ENCODE data around the gene TESMIN.

TESMIN gene

GRCh38 chr11:68759991-68760390 is 8.7 kb upstream of the TESMIN start:
- DNase-seq: no peak

- DNase-seq: no peak
Measured at GRCh38 chr11:68757711-68758110, 6.4 kb upstream of the TESMIN start.

GRCh38 chr11:68756171-68756766 is 4.9 kb upstream of the TESMIN start:
- DNase-seq: no peak

DNA sequence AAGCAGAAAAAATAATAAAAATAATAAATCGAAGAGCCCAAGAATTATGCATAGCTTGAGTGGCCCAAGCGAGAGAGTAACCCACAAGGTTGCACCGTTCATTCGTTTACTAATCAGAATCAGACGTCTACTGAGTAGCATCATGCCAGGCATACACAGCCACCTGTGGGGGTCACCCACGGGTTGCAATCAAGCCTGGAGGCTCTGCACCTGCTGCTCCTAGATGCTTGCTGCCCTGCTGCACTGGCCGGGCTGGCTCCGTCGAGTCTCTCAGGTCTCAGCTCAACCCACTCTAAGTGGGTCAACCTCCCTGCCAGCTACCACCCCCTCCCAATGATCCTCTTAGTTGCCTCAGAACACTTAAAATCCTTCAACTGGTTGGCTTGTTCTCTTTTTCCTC is 2.0 kb upstream of the TESMIN start:
- no peak for DNase-seq

DNA sequence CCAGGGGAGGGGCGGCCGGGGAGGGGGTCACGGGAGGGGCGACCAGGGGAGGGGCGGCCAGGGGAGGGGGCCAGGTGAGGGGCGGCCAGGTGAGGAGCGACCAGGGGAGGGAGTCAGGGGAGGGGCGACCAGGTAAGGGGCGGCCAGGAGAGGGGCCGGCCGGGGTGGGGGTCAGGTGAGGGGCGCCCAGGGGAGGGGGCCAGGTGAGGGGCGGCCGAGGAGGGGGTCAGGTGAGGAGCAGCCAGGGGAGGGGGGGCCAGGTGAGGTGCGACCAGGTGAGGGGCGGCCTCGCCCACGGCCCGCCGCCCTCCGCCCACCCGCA is 355 bp downstream of the TESMIN start:
- no peak for DNase-seq

DNA sequence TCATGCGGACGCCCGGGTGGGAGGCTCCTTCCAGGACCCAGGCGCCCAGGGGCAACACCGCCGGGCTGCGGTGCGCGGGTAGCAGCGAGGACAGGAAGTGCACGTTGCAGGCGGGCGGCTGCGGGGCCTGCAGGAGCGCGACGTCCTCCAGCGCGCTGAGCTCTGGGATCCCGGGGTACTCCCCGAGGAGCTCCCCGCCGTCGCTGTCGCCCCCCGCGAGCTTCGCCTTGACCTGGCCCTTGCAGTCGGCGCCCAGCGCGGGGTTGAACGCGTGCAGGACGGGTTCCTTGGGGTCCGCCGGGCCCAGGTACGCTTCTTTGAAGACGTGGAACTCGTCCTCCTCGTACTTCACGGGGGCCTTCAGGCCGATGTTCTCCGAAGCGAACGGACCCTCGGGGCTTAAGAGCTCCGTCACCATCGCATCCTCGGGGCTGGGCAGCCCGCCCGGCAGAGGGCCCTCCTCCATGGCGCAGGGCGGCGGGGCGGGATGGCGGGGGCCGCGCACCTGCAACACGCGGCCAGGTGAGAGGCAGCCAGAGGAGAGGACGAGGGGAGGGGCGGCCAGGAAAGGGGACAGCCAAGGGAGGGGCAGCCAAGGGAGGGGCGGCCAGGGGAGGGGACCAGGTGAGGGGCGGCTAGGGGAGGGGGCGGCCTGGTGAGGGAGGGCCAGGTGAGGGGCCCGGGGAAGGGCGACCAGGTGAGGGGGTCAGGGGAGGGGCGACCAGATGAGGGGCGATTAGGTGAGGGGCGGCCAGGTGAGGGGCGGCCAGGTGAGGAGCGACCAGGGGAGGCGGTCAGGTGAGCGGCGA is 921 bp downstream of the TESMIN start:
- DNase-seq: no peak

GRCh38 chr11:68749229-68750123 is 1.8 kb downstream of the TESMIN start:
- DNase-seq: no peak

DNA sequence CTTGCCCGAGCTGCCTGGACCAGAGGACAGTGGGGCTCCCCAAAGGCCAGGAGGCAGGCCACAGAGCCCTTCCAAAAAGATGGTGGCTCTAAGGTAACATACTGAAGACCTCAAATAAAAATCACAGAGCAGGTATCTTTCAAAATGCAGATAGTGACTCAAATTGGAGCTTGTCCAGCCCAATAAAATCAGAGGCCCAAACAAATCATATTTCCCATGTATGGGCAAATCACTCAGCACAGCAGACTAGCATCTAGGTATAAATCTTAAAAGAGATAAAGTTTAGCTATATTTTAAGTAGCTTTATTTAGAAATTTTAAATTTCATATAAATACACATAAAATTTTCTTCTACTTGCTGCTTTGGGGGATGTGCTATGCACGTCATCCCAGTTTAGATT is 3.3 kb downstream of the TESMIN start:
- no peak for DNase-seq

DNA sequence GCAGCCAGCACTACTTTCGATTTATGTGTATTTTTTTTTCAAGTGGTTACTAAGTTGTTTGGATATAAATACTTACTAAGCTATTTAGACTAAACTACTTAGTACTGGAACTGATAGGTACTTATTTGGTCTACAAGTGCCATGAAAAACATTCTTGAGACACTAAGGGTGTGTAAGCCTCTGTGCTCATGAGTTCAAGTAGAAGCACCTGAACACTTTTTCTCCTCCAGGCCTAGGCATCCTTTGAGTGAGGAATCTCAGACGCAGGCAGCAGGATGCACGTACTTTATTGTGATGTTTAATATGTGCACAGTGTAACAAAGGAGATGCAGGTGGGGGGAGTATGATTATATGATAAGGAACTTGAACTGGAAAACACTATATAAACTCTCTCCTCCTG is 7.8 kb downstream of the TESMIN start:
- no peak for DNase-seq

- no peak for DNase-seq
Measured at GRCh38 chr11:68741463-68741862, 9.9 kb downstream of the TESMIN start.

- DNase-seq: no peak
Measured at GRCh38 chr11:68735646-68736045, 15.7 kb downstream of the TESMIN start.

DNA sequence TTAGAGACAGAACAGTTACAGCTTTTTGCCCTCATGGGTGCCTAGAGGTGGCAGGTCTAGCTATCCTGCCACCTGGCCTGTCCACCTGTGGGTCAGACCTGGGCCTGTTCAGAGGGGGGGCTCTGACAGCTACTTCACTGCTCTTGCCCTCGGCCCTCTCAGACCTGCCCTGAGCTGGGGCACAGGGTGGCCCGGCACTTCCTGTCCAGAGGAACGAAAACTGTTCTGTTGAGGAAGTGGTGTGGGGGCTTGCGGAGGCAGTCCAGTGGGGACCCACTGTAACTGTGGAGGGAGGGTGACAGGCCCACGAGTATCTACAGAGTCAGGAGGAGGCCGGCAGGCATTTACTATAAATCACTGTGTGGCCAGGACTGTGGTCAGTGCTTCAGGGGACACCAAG is 16.2 kb downstream of the TESMIN start:
- DNase-seq: no peak

- DNase-seq: no peak
Measured at GRCh38 chr11:68734111-68734510, 17.2 kb downstream of the TESMIN start.

GRCh38 chr11:68727783-68728182 is 23.5 kb downstream of the TESMIN start:
- DNase-seq: no peak

- DNase-seq: no peak
Measured at GRCh38 chr11:68724293-68724692, 27.0 kb downstream of the TESMIN start.

GRCh38 chr11:68722143-68722542 is 29.2 kb downstream of the TESMIN start:
- DNase-seq: no peak

DNA sequence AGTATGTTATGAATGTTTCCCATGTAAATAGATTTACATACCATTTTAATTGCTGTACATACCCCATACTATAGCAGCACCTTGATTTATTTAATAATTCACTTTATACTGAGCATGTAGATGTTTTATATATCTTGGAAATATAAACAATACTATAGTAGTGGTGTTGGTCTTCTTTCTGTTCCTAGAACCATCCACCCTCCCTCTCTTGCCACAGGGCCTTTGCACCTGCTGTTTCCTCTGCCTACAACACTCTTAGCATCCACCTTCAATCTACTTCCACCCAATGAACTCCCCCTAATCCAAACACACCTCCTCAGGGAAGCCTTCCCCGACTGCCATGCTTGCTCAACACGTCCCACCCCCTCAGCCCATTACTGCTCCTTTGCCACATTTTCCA is 30.2 kb downstream of the TESMIN start:
- DNase-seq: no peak

GRCh38 chr11:68715456-68716122 is 35.7 kb downstream of the TESMIN start:
- no peak for DNase-seq

DNA sequence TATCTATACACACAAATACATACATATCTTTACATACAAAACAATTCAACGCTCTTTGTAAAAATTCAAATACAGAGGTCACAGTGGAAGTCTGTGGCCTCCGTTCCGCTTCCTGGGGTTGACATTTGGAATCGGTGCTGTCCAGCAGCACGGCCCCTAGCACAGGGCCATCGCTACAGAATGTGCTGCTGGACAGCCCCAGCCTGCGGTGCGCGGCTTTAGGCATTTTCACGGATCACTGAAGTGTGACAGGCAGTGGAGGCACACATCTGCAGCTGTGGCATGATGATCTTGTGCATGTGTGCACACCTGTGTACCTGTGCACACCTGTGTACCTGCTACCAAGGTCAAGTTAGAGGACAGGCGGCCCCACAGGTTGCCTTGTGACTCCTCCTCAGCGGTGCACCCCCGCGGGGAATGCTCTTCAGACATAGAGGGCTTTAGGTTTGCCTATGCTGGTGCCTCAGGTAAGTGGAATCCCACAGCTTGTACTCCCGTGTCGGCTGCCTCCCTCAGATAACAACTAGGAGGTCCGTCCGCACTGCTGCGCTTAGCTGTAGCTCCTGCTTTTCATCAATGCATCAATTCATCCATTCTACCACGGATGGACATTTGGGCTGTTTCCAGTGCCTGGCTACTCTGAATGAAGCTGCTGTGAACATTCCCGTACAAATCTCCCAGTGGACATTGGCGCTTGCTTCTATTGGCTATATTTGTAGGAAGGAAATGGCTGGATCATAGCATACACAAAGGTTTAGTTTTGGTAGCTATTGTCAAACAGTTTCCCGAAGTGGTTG is 37.1 kb downstream of the TESMIN start:
- DNase-seq: no peak

GRCh38 chr11:68711114-68711513 is 40.2 kb downstream of the TESMIN start:
- no peak for DNase-seq

DNA sequence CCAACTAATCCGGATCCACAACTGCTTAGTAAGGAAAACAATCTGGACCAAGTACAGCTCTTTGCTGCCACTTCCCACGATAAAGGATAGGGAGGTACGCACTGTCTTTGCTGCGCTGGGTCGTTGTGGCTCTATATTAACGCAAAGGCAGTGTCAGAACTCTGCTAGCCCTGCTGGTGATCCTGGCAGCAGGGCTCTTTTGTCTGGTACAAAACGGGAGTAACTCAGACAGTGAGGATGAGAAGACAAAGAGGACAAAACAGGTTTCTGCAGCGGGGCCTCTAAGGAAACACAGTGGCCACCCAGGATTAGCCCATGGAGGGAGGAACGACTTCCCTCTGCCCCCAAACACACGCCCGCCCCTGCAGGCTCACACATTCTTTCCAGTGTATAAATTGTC is 40.9 kb downstream of the TESMIN start:
- DNase-seq: no peak

DNA sequence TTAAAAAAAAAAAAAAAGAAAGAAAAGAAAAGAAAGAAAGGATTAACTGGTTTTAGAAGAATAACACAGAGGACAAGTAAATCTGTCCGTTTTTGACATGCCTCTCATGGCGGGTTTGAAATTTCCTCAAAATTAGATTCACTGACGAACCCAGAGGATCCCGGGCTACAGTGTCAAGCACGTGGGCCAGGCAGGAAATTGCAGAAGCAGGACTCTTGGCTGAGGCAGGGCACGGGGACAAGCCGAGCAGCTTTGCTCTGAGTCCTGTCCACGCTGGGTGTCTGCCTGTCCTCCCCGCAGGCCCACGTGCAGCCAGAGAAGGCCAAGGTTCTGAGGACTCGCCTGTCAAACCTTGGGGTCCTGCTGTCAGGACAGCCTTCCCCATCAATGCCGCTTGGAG is 42.3 kb downstream of the TESMIN start:
- no peak for DNase-seq

GRCh38 chr11:68707527-68707926 is 43.8 kb downstream of the TESMIN start:
- DNase-seq: no peak
